ENCODE results near the gene TMEM74B.

Gene TMEM74B

GRCh38 chr20:1180949-1181348, 3.8 kb downstream of the TMEM74B start:
- Histone ChIP-seq H3F3A (ENCODE audit: low read depth) (no peaks in the 10 kb centered on the region), H3K36me3 (ENCODE audit: insufficient read depth, low read length) (no peaks in the 10 kb centered on the region), H3K79me2 (ENCODE audit: insufficient read depth, low read length) (no peaks in the 10 kb centered on the region), H2AFZ (ENCODE audit: low read length) (no peak overlapping the region), H3K4me3 (ENCODE audit: low read length, poor library complexity, severe bottlenecking) (no peak overlapping the region), H3K4me2 (ENCODE audit: low read depth, low read length, poor library complexity, severe bottlenecking) (no peak overlapping the region), H3K9me2 (replicated peaks; ENCODE audit: low read depth, low read length) (no peaks in the 10 kb centered on the region), H3K27me3 (ENCODE audit: insufficient read depth, low read length, poor library complexity, severe bottlenecking) (no peaks in the 10 kb centered on the region), H4K20me1 (ENCODE audit: insufficient read depth, low read length, poor library complexity, severe bottlenecking) (no peaks in the 10 kb centered on the region), H3K9ac (ENCODE audit: low read depth, low read length, poor library complexity, severe bottlenecking) (no peak overlapping the region), H3K9me3 (ENCODE audit: insufficient read depth, low read depth, low read length) (no peaks in the 10 kb centered on the region), H3K4me1 (ENCODE audit: insufficient read depth, low read length, poor library complexity, severe bottlenecking) (no peaks in the 10 kb centered on the region)
- no peak for TF ChIP-seq CTCF (conservative IDR thresholded peaks at IDR 0.05; ENCODE audit: low read length)
- TF ChIP-seq EZH2phosphoT487 (IDR thresholded peaks at IDR 0.05; ENCODE audit: borderline replicate concordance): no peak

- Histone ChIP-seq H3K9me2 (replicated peaks; ENCODE audit: low read depth, low read length) (no peaks in the 10 kb centered on the region), H3K4me2 (ENCODE audit: low read depth, low read length, poor library complexity, severe bottlenecking) (no peak overlapping the region), H3K9ac (ENCODE audit: low read depth, low read length, poor library complexity, severe bottlenecking) (no peak overlapping the region), H4K20me1 (ENCODE audit: insufficient read depth, low read length, poor library complexity, severe bottlenecking) (no peaks in the 10 kb centered on the region), H2AFZ (ENCODE audit: low read length) (no peak overlapping the region), H3F3A (ENCODE audit: low read depth) (no peaks in the 10 kb centered on the region), H3K4me1 (ENCODE audit: insufficient read depth, low read length, poor library complexity, severe bottlenecking) (no peaks in the 10 kb centered on the region), H3K9me3 (ENCODE audit: insufficient read depth, low read depth, low read length) (no peaks in the 10 kb centered on the region), H3K36me3 (ENCODE audit: insufficient read depth, low read length) (0 out of 2 replicates have a peak, but pooled peaks cover 3% of the 10 kb centered on the region), H3K4me3 (ENCODE audit: low read length, poor library complexity, severe bottlenecking) (no peak overlapping the region), H3K79me2 (ENCODE audit: insufficient read depth, low read length) (no peaks in the 10 kb centered on the region), H3K27me3 (ENCODE audit: insufficient read depth, low read length, poor library complexity, severe bottlenecking) (no peaks in the 10 kb centered on the region)
- TF ChIP-seq CTCF (conservative IDR thresholded peaks at IDR 0.05; ENCODE audit: low read length): no peak
- TF ChIP-seq EZH2phosphoT487 (IDR thresholded peaks at IDR 0.05; ENCODE audit: borderline replicate concordance): no peak
Measured at GRCh38 chr20:1178623-1179022, 6.2 kb downstream of the TMEM74B start.

GRCh38 chr20:1178103-1178502, 6.7 kb downstream of the TMEM74B start:
- Histone ChIP-seq H3F3A (ENCODE audit: low read depth) (no peaks in the 10 kb centered on the region), H3K9me2 (replicated peaks; ENCODE audit: low read depth, low read length) (no peaks in the 10 kb centered on the region), H3K9ac (ENCODE audit: low read depth, low read length, poor library complexity, severe bottlenecking) (no peak overlapping the region), H3K9me3 (ENCODE audit: insufficient read depth, low read depth, low read length) (no peaks in the 10 kb centered on the region), H3K27me3 (ENCODE audit: insufficient read depth, low read length, poor library complexity, severe bottlenecking) (no peaks in the 10 kb centered on the region), H3K4me1 (ENCODE audit: insufficient read depth, low read length, poor library complexity, severe bottlenecking) (no peaks in the 10 kb centered on the region), H3K4me2 (ENCODE audit: low read depth, low read length, poor library complexity, severe bottlenecking) (no peak overlapping the region), H2AFZ (ENCODE audit: low read length) (no peak overlapping the region), H3K79me2 (ENCODE audit: insufficient read depth, low read length) (no peaks in the 10 kb centered on the region), H3K36me3 (ENCODE audit: insufficient read depth, low read length) (0 out of 2 replicates have a peak, but pooled peaks cover 3% of the 10 kb centered on the region), H3K4me3 (ENCODE audit: low read length, poor library complexity, severe bottlenecking) (no peak overlapping the region), H4K20me1 (ENCODE audit: insufficient read depth, low read length, poor library complexity, severe bottlenecking) (no peaks in the 10 kb centered on the region)
- TF ChIP-seq CTCF (conservative IDR thresholded peaks at IDR 0.05; ENCODE audit: low read length) (no peak), EZH2phosphoT487 (IDR thresholded peaks at IDR 0.05; ENCODE audit: borderline replicate concordance) (no peak)

Measured in Loucy (cell line).